Measurements from ENCODE around the gene THOC6.

THOC6 gene

DNA sequence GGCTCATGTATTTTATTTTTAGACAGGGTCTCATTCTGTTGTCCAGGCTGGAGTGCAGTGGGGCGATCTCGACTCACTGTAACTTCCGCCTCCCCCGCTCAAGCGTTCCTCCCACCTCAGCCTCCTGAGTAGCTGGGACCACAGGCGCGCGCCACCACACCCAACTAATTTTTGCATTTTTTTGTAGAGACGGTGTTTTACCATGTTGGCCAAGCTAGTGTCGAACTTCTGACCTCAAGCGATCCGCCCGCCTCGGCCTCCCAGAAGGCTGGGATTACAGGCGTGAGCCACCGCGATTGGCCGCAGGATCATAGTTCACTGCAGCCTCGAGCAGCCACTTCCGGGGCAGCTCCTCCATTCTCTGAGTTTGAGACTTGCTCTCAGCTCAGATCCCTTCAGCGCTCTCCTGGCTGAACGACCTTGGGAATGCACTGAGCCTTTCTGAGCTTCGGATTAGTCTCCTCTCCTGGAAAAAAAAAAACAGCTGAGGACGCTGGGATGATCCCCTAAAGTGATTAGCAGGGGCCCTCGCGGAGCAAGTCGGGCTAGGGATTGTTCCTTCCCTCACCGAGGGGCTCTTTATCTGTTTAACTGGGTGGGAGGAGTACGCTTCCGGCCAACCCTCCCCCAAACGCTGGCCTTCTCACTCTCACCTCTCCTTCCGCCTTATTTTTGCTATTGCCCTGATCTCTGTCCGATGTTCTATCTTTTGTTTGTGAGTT lies 42.5 kb upstream of the THOC6 start:
- no peaks in the 10 kb centered on the region for H3K36me3 ChIP-seq (ENCODE audit: control insufficient read depth in 2 of 2, insufficient read depth in 2 of 2, low read length in 2 of 2)
- no peaks in the 10 kb centered on the region for H3K9me3 ChIP-seq (ENCODE audit: control insufficient read depth in 2 of 2, low read length in 2 of 2)
- H3K27me3 ChIP-seq (ENCODE audit: control insufficient read depth in 2 of 2, insufficient read depth in 2 of 2, low read length in 2 of 2), result no peaks in the 10 kb centered on the region
- peak overlapping the region; percentile 73 to 87 for H3K4me3 ChIP-seq (ENCODE audit: low read length in 2 of 2)
- H3K9ac ChIP-seq (ENCODE audit: low read depth in 1 of 2, low read length in 2 of 2), result peak overlapping the region in 1 of 2 donors; percentile 84
- H3K4me1 ChIP-seq (ENCODE audit: control insufficient read depth in 2 of 2, insufficient read depth in 2 of 2, low read length in 2 of 2), result peaks cover 12 to 19% of the 10 kb centered on the region in 2 donors
- H3K27ac ChIP-seq (ENCODE audit: low read depth in 2 of 2, low read length in 2 of 2), result no peak overlapping the region

DNA sequence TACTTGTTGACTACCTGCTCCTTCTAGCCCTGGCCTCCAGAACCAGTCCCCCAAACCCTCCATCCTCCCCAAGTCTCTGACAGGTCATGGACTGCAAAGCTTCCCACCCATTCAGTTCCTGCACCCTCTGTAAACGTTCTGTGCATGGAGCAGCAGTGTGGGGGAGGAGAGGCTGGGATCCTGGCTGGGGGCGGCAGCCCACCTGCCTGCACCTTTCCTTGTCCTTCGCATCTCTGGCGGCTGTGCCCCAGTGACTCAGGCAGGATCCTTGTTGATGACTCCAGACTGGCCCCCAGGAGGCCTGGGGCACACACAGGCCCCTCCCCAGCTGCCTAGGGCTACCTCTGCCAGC lies 42.0 kb upstream of the THOC6 start:
- H3K27me3 ChIP-seq (ENCODE audit: control insufficient read depth in 2 of 2, insufficient read depth in 2 of 2, low read length in 2 of 2), result no peaks in the 10 kb centered on the region
- H3K4me1 ChIP-seq (ENCODE audit: control insufficient read depth in 2 of 2, insufficient read depth in 2 of 2, low read length in 2 of 2), result peaks cover 12 to 19% of the 10 kb centered on the region in 2 donors
- no peak overlapping the region for H3K4me3 ChIP-seq (ENCODE audit: low read length in 2 of 2)
- no peak overlapping the region for H3K9ac ChIP-seq (ENCODE audit: low read depth in 1 of 2, low read length in 2 of 2)
- no peaks in the 10 kb centered on the region for H3K36me3 ChIP-seq (ENCODE audit: control insufficient read depth in 2 of 2, insufficient read depth in 2 of 2, low read length in 2 of 2)
- no peaks in the 10 kb centered on the region for H3K9me3 ChIP-seq (ENCODE audit: control insufficient read depth in 2 of 2, low read length in 2 of 2)
- H3K27ac ChIP-seq (ENCODE audit: low read depth in 2 of 2, low read length in 2 of 2), result no peak overlapping the region

DNA sequence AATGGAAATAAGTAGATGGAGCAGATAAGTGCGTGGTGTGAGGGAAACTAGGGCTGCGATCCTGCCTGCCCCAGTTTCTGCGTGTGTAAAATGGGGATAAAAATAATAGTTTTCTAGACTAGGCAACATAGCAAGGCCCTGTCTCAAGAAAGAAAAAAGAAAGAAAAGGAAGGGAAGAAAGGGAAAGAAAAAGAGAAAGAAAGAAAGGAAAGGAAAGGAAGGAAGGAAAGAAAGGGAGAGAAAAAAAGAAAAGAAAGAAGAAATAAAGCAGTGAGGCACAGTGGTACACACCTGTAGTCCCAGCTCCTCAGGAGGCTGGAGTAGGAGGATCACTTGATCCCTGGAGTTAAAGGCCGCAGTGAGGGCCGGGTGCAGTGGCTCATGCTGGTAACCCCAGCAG lies 41.4 kb upstream of the THOC6 start:
- no peaks in the 10 kb centered on the region for H3K9me3 ChIP-seq (ENCODE audit: control insufficient read depth in 2 of 2, low read length in 2 of 2)
- no peaks in the 10 kb centered on the region for H3K36me3 ChIP-seq (ENCODE audit: control insufficient read depth in 2 of 2, insufficient read depth in 2 of 2, low read length in 2 of 2)
- H3K4me3 ChIP-seq (ENCODE audit: low read length in 2 of 2), result no peak overlapping the region
- no peak overlapping the region for H3K9ac ChIP-seq (ENCODE audit: low read depth in 1 of 2, low read length in 2 of 2)
- no peaks in the 10 kb centered on the region for H3K27me3 ChIP-seq (ENCODE audit: control insufficient read depth in 2 of 2, insufficient read depth in 2 of 2, low read length in 2 of 2)
- peaks cover 12 to 18% of the 10 kb centered on the region in 2 donors for H3K4me1 ChIP-seq (ENCODE audit: control insufficient read depth in 2 of 2, insufficient read depth in 2 of 2, low read length in 2 of 2)
- H3K27ac ChIP-seq (ENCODE audit: low read depth in 2 of 2, low read length in 2 of 2), result no peak overlapping the region

DNA sequence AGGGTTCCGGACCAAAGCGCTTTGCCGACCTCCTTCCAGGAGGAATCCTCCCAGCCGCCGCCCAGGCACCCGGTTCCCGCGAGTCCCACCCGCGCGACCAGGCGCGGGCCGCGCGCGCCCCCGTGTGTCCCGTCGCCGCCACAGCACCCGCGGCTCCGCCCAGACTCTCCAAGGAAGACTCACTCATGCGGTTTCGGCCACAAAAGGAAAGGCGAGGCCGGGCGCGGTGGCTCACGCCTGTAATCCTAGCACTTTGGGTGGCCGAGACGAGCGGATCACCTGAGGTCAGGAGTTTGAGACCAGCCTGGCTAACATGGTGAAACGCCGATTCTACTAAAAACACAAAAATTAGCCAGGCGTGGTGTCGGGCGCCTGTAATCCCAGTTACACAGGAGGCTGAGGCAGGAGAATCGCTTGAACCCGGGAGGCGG lies 40.1 kb upstream of the THOC6 start:
- H3K4me1 ChIP-seq (ENCODE audit: control insufficient read depth in 2 of 2, insufficient read depth in 2 of 2, low read length in 2 of 2), result peaks cover 12% of the 10 kb centered on the region in 2 donors
- peak overlapping the region in 1 of 2 donors; percentile 43 for H3K9ac ChIP-seq (ENCODE audit: low read depth in 1 of 2, low read length in 2 of 2)
- no peak overlapping the region for H3K27ac ChIP-seq (ENCODE audit: low read depth in 2 of 2, low read length in 2 of 2)
- H3K36me3 ChIP-seq (ENCODE audit: control insufficient read depth in 2 of 2, insufficient read depth in 2 of 2, low read length in 2 of 2), result no peaks in the 10 kb centered on the region
- no peaks in the 10 kb centered on the region for H3K27me3 ChIP-seq (ENCODE audit: control insufficient read depth in 2 of 2, insufficient read depth in 2 of 2, low read length in 2 of 2)
- peak overlapping the region in 1 of 2 donors; percentile 31 for H3K4me3 ChIP-seq (ENCODE audit: low read length in 2 of 2)
- no peaks in the 10 kb centered on the region for H3K9me3 ChIP-seq (ENCODE audit: control insufficient read depth in 2 of 2, low read length in 2 of 2)

DNA sequence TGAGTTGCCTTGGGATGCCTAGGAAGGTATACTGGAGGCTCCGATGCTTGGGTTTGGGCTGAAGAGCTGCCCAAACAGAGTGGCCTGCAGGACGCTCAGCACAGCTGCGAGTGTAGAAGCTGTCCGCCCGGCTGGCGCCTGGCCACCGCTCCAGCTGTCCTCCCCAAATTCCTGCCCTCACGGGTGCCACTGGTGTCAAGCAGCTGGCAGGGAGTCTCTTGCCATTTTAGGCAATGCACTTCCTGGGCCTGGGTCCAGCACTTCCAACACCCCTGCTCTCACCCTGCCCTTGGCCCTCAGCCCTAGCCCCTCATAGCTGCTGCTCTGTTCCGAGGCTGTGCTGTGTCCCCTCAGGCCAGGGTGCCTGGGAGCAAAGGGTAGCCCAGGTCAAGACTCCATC lies 38.4 kb upstream of the THOC6 start:
- H3K4me3 ChIP-seq (ENCODE audit: low read length in 2 of 2), result no peak overlapping the region
- no peak overlapping the region for H3K9ac ChIP-seq (ENCODE audit: low read depth in 1 of 2, low read length in 2 of 2)
- no peaks in the 10 kb centered on the region for H3K9me3 ChIP-seq (ENCODE audit: control insufficient read depth in 2 of 2, low read length in 2 of 2)
- H3K36me3 ChIP-seq (ENCODE audit: control insufficient read depth in 2 of 2, insufficient read depth in 2 of 2, low read length in 2 of 2), result no peaks in the 10 kb centered on the region
- no peak overlapping the region for H3K27ac ChIP-seq (ENCODE audit: low read depth in 2 of 2, low read length in 2 of 2)
- no peaks in the 10 kb centered on the region for H3K27me3 ChIP-seq (ENCODE audit: control insufficient read depth in 2 of 2, insufficient read depth in 2 of 2, low read length in 2 of 2)
- peaks cover 5 to 7% of the 10 kb centered on the region in 2 donors for H3K4me1 ChIP-seq (ENCODE audit: control insufficient read depth in 2 of 2, insufficient read depth in 2 of 2, low read length in 2 of 2)

DNA sequence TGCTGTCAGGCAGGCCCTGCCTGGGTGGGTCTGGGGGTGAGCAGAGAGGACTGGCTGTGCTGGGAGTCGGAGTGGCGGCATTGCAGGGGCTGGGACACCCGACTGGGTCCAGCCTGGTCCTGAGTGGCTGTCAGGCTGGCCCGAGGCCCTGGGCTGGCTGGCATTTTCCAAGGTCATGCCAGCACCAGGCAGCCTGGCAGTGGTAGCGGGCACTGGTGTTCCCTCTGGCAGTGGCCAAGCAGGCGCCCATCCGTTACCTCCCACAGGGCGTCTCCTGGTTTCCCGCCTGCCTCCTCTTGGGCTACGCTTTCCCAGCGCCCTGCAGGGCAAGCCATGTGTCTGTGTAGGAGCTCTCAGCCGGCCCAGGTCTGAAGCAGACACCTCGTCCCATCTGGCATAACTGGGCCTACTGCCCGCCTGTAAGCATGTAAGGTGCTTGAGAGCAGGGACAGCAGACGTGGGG lies 37.9 kb upstream of the THOC6 start:
- Histone ChIP-seq H3K4me1 (ENCODE audit: control insufficient read depth in 2 of 2, insufficient read depth in 2 of 2, low read length in 2 of 2) (peaks cover 6 to 7% of the 10 kb centered on the region in 2 donors), H3K36me3 (ENCODE audit: control insufficient read depth in 2 of 2, insufficient read depth in 2 of 2, low read length in 2 of 2) (no peaks in the 10 kb centered on the region), H3K9ac (ENCODE audit: low read depth in 1 of 2, low read length in 2 of 2) (no peak overlapping the region), H3K27ac (ENCODE audit: low read depth in 2 of 2, low read length in 2 of 2) (no peak overlapping the region), H3K9me3 (ENCODE audit: control insufficient read depth in 2 of 2, low read length in 2 of 2) (no peaks in the 10 kb centered on the region), H3K27me3 (ENCODE audit: control insufficient read depth in 2 of 2, insufficient read depth in 2 of 2, low read length in 2 of 2) (no peaks in the 10 kb centered on the region), H3K4me3 (ENCODE audit: low read length in 2 of 2) (no peak overlapping the region)

DNA sequence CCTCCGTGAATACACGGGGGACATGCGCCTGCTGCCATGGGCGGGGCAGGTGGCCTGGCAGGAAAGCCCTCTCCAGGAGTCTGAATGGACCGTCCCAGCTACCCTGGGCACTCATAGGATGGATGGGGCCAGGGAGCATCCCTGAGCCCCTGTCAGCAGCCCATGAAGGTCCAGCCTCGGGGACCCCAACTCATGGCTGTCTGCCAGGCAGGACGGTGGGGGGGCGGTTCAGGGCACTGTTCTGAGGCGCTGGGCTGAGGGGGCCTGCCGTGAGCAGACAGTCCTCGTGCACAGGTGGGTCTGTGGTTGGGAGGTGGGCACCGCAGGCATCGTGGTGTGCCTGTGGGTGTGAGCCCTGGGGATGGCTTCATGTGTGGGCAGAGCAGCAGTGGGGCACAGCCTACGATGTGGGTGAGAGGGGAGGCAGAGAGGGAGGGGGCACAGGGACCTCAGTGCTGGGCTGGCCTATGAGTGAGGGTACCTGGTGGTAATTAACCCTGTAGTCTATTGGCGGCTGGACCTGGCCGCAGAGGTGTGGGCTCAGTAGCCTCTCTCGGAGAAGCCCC lies 37.1 kb upstream of the THOC6 start:
- no peak overlapping the region for H3K4me3 ChIP-seq (ENCODE audit: low read length in 2 of 2)

DNA sequence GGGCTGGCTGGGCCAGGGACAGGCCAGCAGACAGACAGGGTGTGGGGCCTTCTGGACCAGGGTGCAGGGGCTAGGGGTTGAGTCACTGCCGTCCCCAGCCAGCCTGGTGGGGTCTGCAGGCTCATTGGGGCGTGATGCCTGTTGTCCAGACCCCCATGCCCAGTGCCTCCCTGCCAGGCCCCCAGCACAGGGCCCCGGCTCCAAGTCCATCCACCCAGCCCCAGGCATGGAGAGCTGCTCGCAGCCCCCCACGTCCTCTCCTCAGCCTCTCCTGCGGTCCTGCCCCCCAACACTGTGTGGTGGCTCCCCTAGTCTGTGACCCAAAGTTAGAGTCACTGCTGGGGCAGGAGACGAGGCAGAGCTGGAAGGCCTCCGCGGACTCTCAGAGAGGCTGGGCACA lies 36.5 kb upstream of the THOC6 start:
- Histone ChIP-seq H3K27me3 (ENCODE audit: control insufficient read depth in 2 of 2, insufficient read depth in 2 of 2, low read length in 2 of 2) (no peaks in the 10 kb centered on the region), H3K4me1 (ENCODE audit: control insufficient read depth in 2 of 2, insufficient read depth in 2 of 2, low read length in 2 of 2) (peaks cover 13 to 14% of the 10 kb centered on the region in 2 donors), H3K27ac (ENCODE audit: low read depth in 2 of 2, low read length in 2 of 2) (no peak overlapping the region), H3K9ac (ENCODE audit: low read depth in 1 of 2, low read length in 2 of 2) (no peak overlapping the region), H3K36me3 (ENCODE audit: control insufficient read depth in 2 of 2, insufficient read depth in 2 of 2, low read length in 2 of 2) (no peaks in the 10 kb centered on the region), H3K9me3 (ENCODE audit: control insufficient read depth in 2 of 2, low read length in 2 of 2) (no peaks in the 10 kb centered on the region), H3K4me3 (ENCODE audit: low read length in 2 of 2) (no peak overlapping the region)

More for the DNA sequence above, 37.1 kb upstream of the THOC6 start:
- Histone ChIP-seq H3K9me3 (ENCODE audit: control insufficient read depth in 2 of 2, low read length in 2 of 2) (no peaks in the 10 kb centered on the region), H3K27me3 (ENCODE audit: control insufficient read depth in 2 of 2, insufficient read depth in 2 of 2, low read length in 2 of 2) (no peaks in the 10 kb centered on the region), H3K9ac (ENCODE audit: low read depth in 1 of 2, low read length in 2 of 2) (no peak overlapping the region), H3K4me1 (ENCODE audit: control insufficient read depth in 2 of 2, insufficient read depth in 2 of 2, low read length in 2 of 2) (peaks cover 12% of the 10 kb centered on the region in 2 donors), H3K36me3 (ENCODE audit: control insufficient read depth in 2 of 2, insufficient read depth in 2 of 2, low read length in 2 of 2) (no peaks in the 10 kb centered on the region), H3K27ac (ENCODE audit: low read depth in 2 of 2, low read length in 2 of 2) (no peak overlapping the region)

DNA sequence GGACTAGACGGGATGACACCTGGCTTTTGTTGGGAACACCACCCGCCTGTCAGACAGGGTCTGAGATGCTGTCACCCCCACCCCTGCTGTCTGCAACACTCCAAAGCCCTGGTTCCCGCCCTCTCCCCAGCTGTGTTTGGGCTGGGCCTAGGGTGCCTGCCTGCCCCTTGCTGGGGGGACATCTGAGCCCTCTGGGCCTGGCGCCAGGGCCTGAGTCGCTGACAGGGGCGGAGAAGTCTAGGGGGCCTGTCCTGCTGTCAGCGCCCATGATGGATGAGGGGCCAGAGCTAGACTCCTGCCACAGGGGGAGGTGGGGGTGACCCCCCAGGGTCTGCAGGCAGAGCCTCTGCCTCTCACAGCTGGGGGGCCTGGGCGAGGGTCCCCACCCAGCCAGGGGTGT lies 36.0 kb upstream of the THOC6 start:
- Histone ChIP-seq H3K4me1 (ENCODE audit: control insufficient read depth in 2 of 2, insufficient read depth in 2 of 2, low read length in 2 of 2) (peaks cover 13 to 14% of the 10 kb centered on the region in 2 donors), H3K27me3 (ENCODE audit: control insufficient read depth in 2 of 2, insufficient read depth in 2 of 2, low read length in 2 of 2) (no peaks in the 10 kb centered on the region), H3K27ac (ENCODE audit: low read depth in 2 of 2, low read length in 2 of 2) (no peak overlapping the region), H3K9me3 (ENCODE audit: control insufficient read depth in 2 of 2, low read length in 2 of 2) (no peaks in the 10 kb centered on the region), H3K9ac (ENCODE audit: low read depth in 1 of 2, low read length in 2 of 2) (no peak overlapping the region), H3K4me3 (ENCODE audit: low read length in 2 of 2) (no peak overlapping the region), H3K36me3 (ENCODE audit: control insufficient read depth in 2 of 2, insufficient read depth in 2 of 2, low read length in 2 of 2) (no peaks in the 10 kb centered on the region)

DNA sequence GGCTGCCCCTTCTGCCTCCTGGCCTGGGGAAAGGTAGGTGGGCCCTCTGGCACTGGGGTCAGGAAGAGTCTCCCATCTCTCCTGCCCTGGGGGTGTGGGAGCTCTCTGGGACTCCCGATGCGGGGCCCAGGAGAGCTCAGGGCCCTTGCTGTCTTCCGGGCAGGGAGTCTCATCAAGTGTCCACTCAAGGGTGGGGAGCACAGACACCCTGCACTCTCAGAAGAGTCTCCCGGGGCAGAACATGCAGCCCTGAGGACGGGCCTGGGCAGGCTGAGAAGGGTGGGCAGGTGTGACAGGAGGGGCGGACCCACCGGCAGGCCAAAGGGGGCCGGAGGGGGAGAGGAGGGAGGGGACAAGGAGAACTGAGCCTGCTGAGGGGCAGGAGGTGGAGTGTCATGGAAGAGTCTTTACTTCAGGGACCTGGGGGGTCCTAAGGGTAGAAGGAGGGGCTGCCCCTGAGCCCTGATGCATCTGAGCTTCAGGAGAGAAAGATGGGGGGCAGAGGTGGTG lies 35.2 kb upstream of the THOC6 start:
- H3K27ac ChIP-seq (ENCODE audit: low read depth in 2 of 2, low read length in 2 of 2), result no peak overlapping the region
- H3K4me1 ChIP-seq (ENCODE audit: control insufficient read depth in 2 of 2, insufficient read depth in 2 of 2, low read length in 2 of 2), result peaks cover 13 to 14% of the 10 kb centered on the region in 2 donors
- no peaks in the 10 kb centered on the region for H3K27me3 ChIP-seq (ENCODE audit: control insufficient read depth in 2 of 2, insufficient read depth in 2 of 2, low read length in 2 of 2)
- no peak overlapping the region for H3K4me3 ChIP-seq (ENCODE audit: low read length in 2 of 2)
- no peaks in the 10 kb centered on the region for H3K9me3 ChIP-seq (ENCODE audit: control insufficient read depth in 2 of 2, low read length in 2 of 2)
- no peaks in the 10 kb centered on the region for H3K36me3 ChIP-seq (ENCODE audit: control insufficient read depth in 2 of 2, insufficient read depth in 2 of 2, low read length in 2 of 2)
- H3K9ac ChIP-seq (ENCODE audit: low read depth in 1 of 2, low read length in 2 of 2), result no peak overlapping the region

All from mucosa of rectum (tissue), 2 donors.